ENCODE data around the gene EPB41. TPM values are rescaled to one million over a fixed set of nuclear protein-coding genes. Genes with fewer than 3 reads are reported as not detected.

Gene EPB41
- polyA plus RNA-seq, 4 donors, result 50.3 to 59.0 (median 55.1) TPM

- DNase-seq (ENCODE audit: low read depth in 4 of 4, low spot score in 3 of 4), result no peak
Measured at GRCh38 chr1:28973596-28974421, 59.4 kb downstream of the EPB41 start.

- no peak for DNase-seq (ENCODE audit: low read depth in 4 of 4, low spot score in 3 of 4)
Measured at GRCh38 chr1:28974432-28974831, 60.1 kb downstream of the EPB41 start.

GRCh38 chr1:28976248-28976647 lies 61.9 kb downstream of the EPB41 start:
- no peak for DNase-seq (ENCODE audit: low read depth in 4 of 4, low spot score in 3 of 4)

GRCh38 chr1:28981210-28981609 lies 66.8 kb downstream of the EPB41 start:
- DNase-seq (ENCODE audit: low read depth in 4 of 4, low spot score in 3 of 4), result no peak

- no peak for DNase-seq (ENCODE audit: low read depth in 4 of 4, low spot score in 3 of 4)
Measured at GRCh38 chr1:28982198-28982597, 67.8 kb downstream of the EPB41 start.

GRCh38 chr1:28983091-28983490 lies 68.7 kb downstream of the EPB41 start:
- DNase-seq (ENCODE audit: low read depth in 4 of 4, low spot score in 3 of 4), result no peak

GRCh38 chr1:28983509-28984310 lies 69.3 kb downstream of the EPB41 start:
- DNase-seq (ENCODE audit: low read depth in 4 of 4, low spot score in 3 of 4), result no peak

GRCh38 chr1:28984311-28984684 lies 69.9 kb downstream of the EPB41 start:
- DNase-seq (ENCODE audit: low read depth in 4 of 4, low spot score in 3 of 4), result no peak

GRCh38 chr1:28985427-28985826 lies 71.1 kb downstream of the EPB41 start:
- DNase-seq (ENCODE audit: low read depth in 4 of 4, low spot score in 3 of 4), result no peak

GRCh38 chr1:28986306-28986910 lies 72.0 kb downstream of the EPB41 start:
- DNase-seq (ENCODE audit: low read depth in 4 of 4, low spot score in 3 of 4), result no peak

- no peak for DNase-seq (ENCODE audit: low read depth in 4 of 4, low spot score in 3 of 4)
Measured at GRCh38 chr1:29002792-29003191, 88.4 kb downstream of the EPB41 start.

GRCh38 chr1:29004288-29004687 lies 89.9 kb downstream of the EPB41 start:
- no peak for DNase-seq (ENCODE audit: low read depth in 4 of 4, low spot score in 3 of 4)

GRCh38 chr1:29004798-29005197 lies 90.4 kb downstream of the EPB41 start:
- no peak for DNase-seq (ENCODE audit: low read depth in 4 of 4, low spot score in 3 of 4)

- DNase-seq (ENCODE audit: low read depth in 4 of 4, low spot score in 3 of 4), result no peak
Measured at GRCh38 chr1:29011775-29012174, 97.4 kb downstream of the EPB41 start.

GRCh38 chr1:29017235-29017634 lies 102.9 kb downstream of the EPB41 start:
- no peak for DNase-seq (ENCODE audit: low read depth in 4 of 4, low spot score in 3 of 4)

GRCh38 chr1:29017975-29018712 lies 103.8 kb downstream of the EPB41 start:
- no peak for DNase-seq (ENCODE audit: low read depth in 4 of 4, low spot score in 3 of 4)

GRCh38 chr1:29022620-29023019 lies 108.3 kb downstream of the EPB41 start:
- no peak for DNase-seq (ENCODE audit: low read depth in 4 of 4, low spot score in 3 of 4)

GRCh38 chr1:29029667-29030066 lies 115.3 kb downstream of the EPB41 start:
- no peak for DNase-seq (ENCODE audit: low read depth in 4 of 4, low spot score in 3 of 4)

GRCh38 chr1:29032841-29033240 lies 118.5 kb downstream of the EPB41 start:
- no peak for DNase-seq (ENCODE audit: low read depth in 4 of 4, low spot score in 3 of 4)

- peak in 2 of 4 donors; percentile 14 to 18 for DNase-seq (ENCODE audit: low read depth in 4 of 4, low spot score in 3 of 4)
Measured at GRCh38 chr1:29033829-29034466, 119.6 kb downstream of the EPB41 start.

Data from left renal pelvis (tissue), 4 donors.